Ectodermal cell (in vitro differentiated cells): ENCODE results near the gene CREBZF.

ENCODE experiments used
- H3K27ac ChIP-seq: 2 replicates; pipeline ENCODE4 v1.7.0; 2013; ENCODE audit warnings: mild to moderate bottlenecking, low read depth, low read length; ENCODE audit not compliant: insufficient read depth, poor library complexity, severe bottlenecking
- H3K27me3 ChIP-seq: 2 replicates; pipeline ENCODE4 v1.7.0; 2013; ENCODE audit warnings: mild to moderate bottlenecking, low read length; ENCODE audit not compliant: insufficient read depth, control insufficient read depth, poor library complexity, severe bottlenecking
- H3K36me3 ChIP-seq: one replicate; pipeline ENCODE4 v1.7.0; 2013; ENCODE audit warnings: low read length; ENCODE audit not compliant: control insufficient read depth, insufficient read depth
- H3K4me1 ChIP-seq: one replicate; pipeline ENCODE4 v1.7.0; 2013; ENCODE audit warnings: low read length; ENCODE audit not compliant: control insufficient read depth, insufficient read depth
- H3K4me3 ChIP-seq: 2 replicates; pipeline ENCODE4 v1.7.0; 2013; ENCODE audit warnings: low read depth, low read length, control low read depth; ENCODE audit not compliant: insufficient read depth
- H3K9me3 ChIP-seq: 2 replicates; pipeline ENCODE4 v1.7.0; 2013; ENCODE audit warnings: mild to moderate bottlenecking, low read length, moderate library complexity; ENCODE audit not compliant: control insufficient read depth
- WGBS, 2 experiments: methylation state at CpG; one replicate each; pipeline ENCODE4 v1.1.7; 2013; ENCODE audit warnings: missing lambda C conversion rate in 2 of 2; 5-methylcytosine and 5-hydroxymethylcytosine counted together

The CREBZF gene

DNA sequence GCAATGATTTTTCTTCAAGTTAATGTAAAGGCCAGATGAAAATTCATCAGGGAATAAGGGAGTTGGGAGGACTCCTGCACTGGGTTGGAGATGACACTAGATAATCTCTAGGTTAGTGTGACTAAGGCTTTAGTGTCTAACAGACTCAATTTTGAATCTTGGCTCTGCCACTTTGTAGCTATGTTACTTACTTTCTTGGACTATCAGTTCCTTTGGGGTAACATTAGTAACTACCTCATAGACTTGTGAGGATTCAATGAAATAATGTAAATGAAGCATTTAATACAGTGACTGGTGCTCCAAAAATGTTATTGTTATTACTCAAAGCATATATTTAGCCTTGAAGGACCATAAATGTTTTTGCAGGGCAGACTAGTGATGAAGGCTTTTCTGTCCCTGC is 30.6 kb upstream of the CREBZF start:
- Histone ChIP-seq H3K27me3 (no peaks in the 10 kb centered on the region), H3K4me3 (no peak overlapping the region), H3K36me3 (no peaks in the 10 kb centered on the region), H3K4me1 (no peaks in the 10 kb centered on the region), H3K9me3 (no peaks in the 10 kb centered on the region), H3K27ac (no peak overlapping the region)

DNA sequence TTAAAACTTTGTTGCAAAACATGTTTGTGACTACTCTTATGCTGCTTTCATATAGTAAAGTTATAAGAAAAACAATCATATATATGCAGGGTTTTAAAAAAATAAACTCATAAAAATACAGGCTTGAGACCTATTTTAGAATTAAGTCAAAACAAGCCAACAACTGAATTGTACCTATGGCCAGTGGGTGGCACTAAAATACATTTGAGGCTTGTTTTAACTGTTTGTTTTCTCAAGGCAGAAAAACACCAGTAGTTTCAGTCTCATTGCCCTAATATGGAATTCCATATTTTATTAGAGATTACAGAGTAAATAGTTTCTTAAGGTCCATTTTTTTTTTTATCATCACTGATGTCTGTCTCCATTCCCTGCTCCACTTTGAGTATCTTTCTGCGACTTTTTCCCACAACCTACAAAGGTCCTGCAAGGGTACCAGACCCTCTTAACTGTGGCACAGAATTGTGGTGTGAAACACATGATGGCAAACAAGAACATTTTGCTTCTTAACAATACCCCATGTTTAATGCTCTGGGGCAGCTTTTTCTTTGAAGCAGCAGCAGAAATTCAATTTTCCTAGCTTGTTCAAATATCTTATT is 29.6 kb upstream of the CREBZF start:
- Histone ChIP-seq H3K4me1 (no peaks in the 10 kb centered on the region), H3K27ac (no peak overlapping the region), H3K4me3 (no peak overlapping the region), H3K27me3 (no peaks in the 10 kb centered on the region), H3K36me3 (no peaks in the 10 kb centered on the region), H3K9me3 (no peaks in the 10 kb centered on the region)
- 94 to 97% methylated on average over 1 of the region's 1 CpG for WGBS, 2 experiments

DNA sequence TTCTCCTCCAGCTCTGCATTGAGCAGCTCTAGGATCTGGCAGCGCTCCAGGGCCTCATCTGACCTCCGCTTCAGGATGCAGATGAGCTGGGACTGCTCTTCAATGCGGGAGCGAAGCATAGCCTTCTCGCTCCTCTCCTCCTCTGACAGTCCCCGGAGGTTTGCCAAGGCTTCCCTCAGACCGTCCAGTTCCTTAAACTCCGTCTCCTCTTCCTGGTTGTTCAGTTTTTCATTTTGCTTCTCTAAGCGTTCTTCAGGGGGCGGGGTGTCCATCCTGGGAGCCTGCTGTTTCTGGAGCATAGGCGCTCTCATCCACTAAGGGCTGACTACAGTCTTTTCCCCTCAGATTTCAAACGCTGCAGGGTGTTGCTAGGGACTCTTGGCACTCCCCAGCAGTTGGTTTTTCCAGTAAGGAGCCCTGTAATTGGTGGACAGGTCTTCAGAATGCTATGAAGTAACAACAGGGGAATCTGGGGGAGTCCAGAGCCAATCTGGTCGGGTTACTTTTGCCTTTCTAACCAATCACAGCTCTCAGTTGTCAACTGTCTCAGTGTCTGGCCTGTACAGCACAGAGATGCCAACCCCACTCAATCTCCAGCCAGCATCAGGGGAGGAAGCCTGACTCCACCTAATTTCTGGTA is 21.0 kb upstream of the CREBZF start, which contains the start of gene CCDC89:
Gene CCDC89, minus strand, starts transcription at position 376 of the 640 bp plus-strand sequence. Its CDS starts 65 bp downstream, at position 311.
- WGBS, 2 experiments = 90 to 93% methylated on average over 13 of the region's 13 CpGs
- Histone ChIP-seq H3K9me3 (no peaks in the 10 kb centered on the region), H3K27ac (no peak within 1 kb of the TSS), H3K4me1 (no peaks in the 10 kb centered on the region), H3K27me3 (no peaks in the 10 kb centered on the region), H3K36me3 (no peaks in the 10 kb centered on the region), H3K4me3 (no peak within 1 kb of the TSS)

DNA sequence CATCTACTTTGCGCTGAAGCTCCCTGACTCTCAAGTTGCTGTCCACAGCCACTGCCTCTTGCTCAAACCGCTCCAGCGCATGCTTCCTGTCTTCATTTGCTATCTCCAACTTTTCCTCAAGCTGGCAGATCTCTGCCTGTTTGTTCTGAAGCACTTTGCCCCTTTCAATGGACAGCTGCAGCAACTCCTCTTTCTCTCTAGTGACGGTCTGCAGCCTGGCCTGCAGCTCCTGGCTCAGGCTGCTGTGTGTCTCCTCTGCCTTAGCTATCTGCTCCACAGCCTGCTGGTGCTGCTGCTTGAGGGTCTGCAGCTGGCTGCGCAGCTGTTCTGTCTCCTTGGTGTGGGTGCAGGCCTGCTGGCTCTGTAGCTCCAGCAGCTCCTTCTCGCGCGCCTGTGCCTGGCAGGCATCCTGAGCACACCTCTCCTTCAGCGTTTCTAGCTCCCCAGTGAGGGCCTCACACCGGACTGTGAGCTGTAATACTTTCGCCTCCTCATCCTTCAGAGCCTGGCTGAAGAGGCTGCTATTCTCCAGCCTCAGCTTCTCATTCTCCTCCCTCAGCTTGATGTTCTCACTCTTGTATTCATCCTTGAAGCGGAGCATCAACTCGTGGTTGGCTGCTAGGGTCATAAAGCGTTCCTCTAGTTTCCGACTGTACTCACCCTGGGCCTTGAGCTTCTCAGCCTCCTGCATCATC is 20.3 kb upstream of the CREBZF start:
- no peak overlapping the region for H3K27ac ChIP-seq
- H3K27me3 ChIP-seq = no peaks in the 10 kb centered on the region
- no peak overlapping the region for H3K4me3 ChIP-seq

DNA sequence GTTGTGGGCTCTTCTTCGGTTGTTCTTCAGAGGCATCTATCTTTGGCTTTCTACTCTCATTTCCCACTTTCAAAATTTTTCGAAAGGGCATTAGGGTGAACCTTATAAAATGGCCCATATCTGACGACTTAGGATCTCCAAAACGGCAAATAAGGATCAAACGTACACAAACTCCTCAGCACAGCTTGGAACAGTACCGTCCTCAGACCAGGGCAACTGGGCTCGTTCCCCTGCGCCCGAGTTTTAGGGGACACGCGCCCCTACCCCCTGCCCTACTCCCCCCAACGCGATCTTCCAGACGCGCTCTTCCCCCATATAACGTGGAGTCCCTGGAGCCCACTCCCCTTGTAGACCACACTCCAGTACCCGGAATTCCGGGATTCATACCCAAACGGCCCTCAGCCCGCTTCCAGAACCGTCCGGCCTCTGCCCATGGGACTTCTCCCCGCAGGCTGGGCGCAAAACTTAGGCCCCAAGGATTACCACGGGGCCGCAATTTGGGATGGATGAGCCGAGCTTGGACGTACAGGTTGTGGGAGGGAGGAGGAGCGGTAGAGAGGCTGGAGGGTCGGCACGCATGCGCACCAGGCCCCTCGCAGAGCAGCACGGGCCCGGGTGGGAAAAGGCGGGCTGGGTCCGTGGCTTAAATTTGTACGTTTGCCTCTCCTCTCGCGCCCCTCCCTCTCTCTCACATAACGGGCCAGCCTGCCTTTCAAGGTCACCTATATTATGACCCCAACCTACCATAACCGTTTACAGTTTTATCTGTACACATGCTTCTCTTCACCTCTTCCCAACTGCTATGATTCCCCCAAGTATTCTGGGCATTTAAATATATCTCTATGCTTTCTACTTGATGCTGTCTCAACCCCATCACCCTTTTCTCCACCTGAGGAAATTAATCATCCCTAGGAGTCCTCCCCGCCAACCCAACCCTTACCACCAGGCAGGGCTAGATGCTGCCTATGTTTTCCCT is 17.7 kb upstream of the CREBZF start:
- Histone ChIP-seq H3K36me3 (no peaks in the 10 kb centered on the region), H3K4me1 (peaks cover 2% of the 10 kb centered on the region), H3K4me3 (no peak overlapping the region), H3K27me3 (no peaks in the 10 kb centered on the region), H3K27ac (no peak overlapping the region), H3K9me3 (no peaks in the 10 kb centered on the region)
- WGBS, 2 experiments = 95 to 96% methylated on average over 42 to 43 of the region's 43 CpGs

More for the DNA sequence above, 20.3 kb upstream of the CREBZF start:
- Histone ChIP-seq H3K36me3 (no peaks in the 10 kb centered on the region), H3K4me1 (no peaks in the 10 kb centered on the region), H3K9me3 (no peaks in the 10 kb centered on the region)
- 90 to 92% methylated on average over 15 of the region's 15 CpGs for WGBS, 2 experiments

DNA sequence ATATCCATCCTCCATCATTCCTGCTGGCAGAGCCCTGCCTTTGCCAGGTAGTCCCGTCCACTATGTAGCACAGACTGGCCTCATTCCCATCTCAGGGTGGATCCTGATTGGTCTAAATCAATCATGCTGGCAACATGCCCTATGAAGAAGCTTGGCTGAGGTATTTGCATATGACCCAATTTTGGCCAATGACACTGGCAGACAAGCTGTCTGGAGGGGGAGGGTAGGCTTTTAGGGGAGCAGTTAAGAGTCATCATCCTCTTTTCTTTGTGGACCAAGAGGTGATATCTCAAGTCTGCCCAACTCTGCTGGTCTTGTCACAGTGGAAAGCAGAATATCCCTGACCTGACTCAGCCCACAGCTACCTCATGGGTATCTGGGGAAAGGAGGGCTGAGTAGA is 16.0 kb upstream of the CREBZF start:
- Histone ChIP-seq H3K27ac (no peak overlapping the region), H3K36me3 (no peaks in the 10 kb centered on the region), H3K4me1 (peaks cover 2% of the 10 kb centered on the region), H3K4me3 (no peak overlapping the region), H3K9me3 (no peaks in the 10 kb centered on the region), H3K27me3 (no peaks in the 10 kb centered on the region)
- 74 to 81% methylated on average over 1 of the region's 1 CpG for WGBS, 2 experiments

DNA sequence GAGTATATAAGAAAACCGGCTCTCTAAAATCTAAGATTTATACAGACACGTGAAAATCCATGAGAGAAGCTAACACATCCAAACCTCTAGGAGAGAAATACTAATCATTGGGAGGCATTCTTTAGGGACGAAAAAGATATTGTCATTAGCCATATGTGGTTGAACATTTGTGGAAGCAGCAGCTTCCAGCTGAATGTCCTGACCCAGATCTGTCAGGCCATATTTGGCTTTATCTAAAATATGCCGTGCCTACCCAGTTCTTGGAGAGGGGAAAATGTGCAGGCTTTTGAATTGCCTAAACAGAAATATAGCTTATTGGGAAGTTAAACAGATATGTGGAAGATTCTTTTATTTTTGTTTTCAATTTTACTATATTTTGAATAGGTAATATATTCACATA is 14.6 kb upstream of the CREBZF start:
- H3K4me3 ChIP-seq = no peak overlapping the region
- peaks cover 2% of the 10 kb centered on the region for H3K4me1 ChIP-seq
- no peak overlapping the region for H3K27ac ChIP-seq
- H3K27me3 ChIP-seq = no peaks in the 10 kb centered on the region
- no peaks in the 10 kb centered on the region for H3K9me3 ChIP-seq
- no peaks in the 10 kb centered on the region for H3K36me3 ChIP-seq
- WGBS, 2 experiments = 76 to 81% methylated on average over 4 of the region's 4 CpGs

DNA sequence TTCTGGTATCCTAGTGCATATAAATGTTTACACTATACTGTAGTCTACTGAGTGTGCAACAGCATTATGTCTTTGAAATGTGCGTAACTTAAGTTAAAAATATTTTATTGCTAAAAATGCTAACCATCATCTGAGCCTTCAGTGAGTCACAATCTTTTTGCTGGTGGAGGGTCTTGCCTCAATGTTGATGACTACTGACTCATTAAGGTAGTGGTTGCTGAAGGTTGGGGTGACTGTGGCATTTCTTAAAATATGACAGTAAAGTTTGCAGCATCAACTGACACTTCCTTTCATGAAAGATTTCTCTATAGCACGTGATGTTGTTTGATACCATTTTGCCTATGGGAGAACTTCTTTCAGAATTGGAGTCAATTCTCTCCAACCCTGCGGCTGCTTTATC is 8.5 kb upstream of the CREBZF start:
- no peaks in the 10 kb centered on the region for H3K4me1 ChIP-seq
- no peaks in the 10 kb centered on the region for H3K36me3 ChIP-seq
- no peak overlapping the region for H3K4me3 ChIP-seq
- 96 to 100% methylated on average over 3 of the region's 3 CpGs for WGBS, 2 experiments
- H3K27ac ChIP-seq = no peak overlapping the region
- no peaks in the 10 kb centered on the region for H3K9me3 ChIP-seq
- H3K27me3 ChIP-seq = no peaks in the 10 kb centered on the region

DNA sequence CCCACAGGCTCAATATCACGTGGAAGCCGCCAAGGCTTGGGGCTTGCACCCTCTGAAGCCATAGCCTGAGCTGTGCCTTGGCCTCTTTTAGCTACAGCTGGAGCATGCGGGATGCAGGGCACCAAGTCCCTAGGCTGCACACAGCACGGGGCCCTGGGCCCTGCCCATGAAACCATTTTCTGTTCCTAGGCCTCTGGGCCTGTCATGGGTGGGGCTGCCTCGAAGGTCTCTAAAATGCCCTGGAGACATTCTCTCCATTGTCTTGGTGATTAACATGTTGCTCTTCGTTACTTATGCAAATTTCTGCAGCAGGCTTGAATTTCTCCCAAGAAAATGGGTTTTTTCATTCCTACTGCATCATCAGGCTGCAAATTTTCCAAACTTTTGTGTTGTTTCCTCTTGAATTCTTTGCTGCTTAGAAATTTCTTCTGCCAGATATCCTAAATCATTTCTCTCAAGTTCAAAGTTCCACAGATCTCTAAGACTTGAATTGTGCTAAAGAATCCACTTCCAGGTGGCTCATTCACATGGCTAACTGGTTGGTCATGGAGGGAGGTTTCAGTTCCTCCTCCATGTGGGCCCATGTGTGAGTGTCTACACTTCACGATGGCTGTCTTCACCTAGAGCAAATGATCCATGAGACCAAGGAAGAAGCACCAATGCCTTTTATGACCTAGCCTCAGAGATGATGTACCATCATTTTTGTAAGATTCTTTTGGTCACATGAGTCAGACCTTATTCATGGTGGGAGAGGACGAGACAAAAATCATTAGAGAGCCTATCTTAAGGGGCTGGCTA is 7.4 kb upstream of the CREBZF start:
- H3K36me3 ChIP-seq = no peaks in the 10 kb centered on the region
- H3K27ac ChIP-seq = no peak overlapping the region
- 82 to 87% methylated on average over 8 of the region's 8 CpGs for WGBS, 2 experiments
- no peaks in the 10 kb centered on the region for H3K27me3 ChIP-seq
- H3K9me3 ChIP-seq = no peaks in the 10 kb centered on the region
- H3K4me3 ChIP-seq = no peak overlapping the region
- H3K4me1 ChIP-seq = no peaks in the 10 kb centered on the region
